WTC11 (cell line): ENCODE data around the gene RASL11A. TPM values are rescaled to one million over a fixed set of nuclear protein-coding genes. Genes with fewer than 3 reads are reported as not detected.

Experiments used
- ATAC-seq: fragments of 200-7000 bp; cut with Tn5 transposase; 2 replicates; pipeline ENCODE4 v1.10.0; 2021; ENCODE audit warnings: mild to moderate bottlenecking, moderate library complexity
- CTCF ChIA-PET: fragments of 300-600 bp; sonication (Branson Sonifier 250); formaldehyde crosslinking; loops from one replicate; lab custom pipeline; 2021; ENCODE audit warnings: antibody characterized with exemption; lab: Charles Lee
- POLR2A ChIA-PET: fragments of 350-600 bp; sonication (Branson Sonifier 250); formaldehyde crosslinking; loops from one replicate; lab custom pipeline; 2021; ENCODE audit warnings: antibody characterized with exemption; lab: Charles Lee
- DNase-seq: peaks from one replicate; pipeline ENCODE4 v3.0.0; 2021; ENCODE audit warnings: low spot score
- H3K27ac Mint-ChIP-seq: 2 replicates; pipeline ENCODE4 v1.8.0; 2021; ENCODE audit warnings: mixed read lengths
- H3K27me3 Mint-ChIP-seq: 2 replicates; pipeline ENCODE4 v1.8.0; 2021; ENCODE audit warnings: low read depth, mild to moderate bottlenecking, moderate library complexity, mixed read lengths
- H3K36me3 Mint-ChIP-seq: 2 replicates; pipeline ENCODE4 v1.8.0; 2021; ENCODE audit warnings: mixed read lengths
- H3K4me1 Mint-ChIP-seq: 2 replicates; pipeline ENCODE4 v1.8.0; 2022; ENCODE audit warnings: mixed read lengths
- H3K4me3 Mint-ChIP-seq: 2 replicates; pipeline ENCODE4 v1.8.0; 2021; ENCODE audit warnings: mild to moderate bottlenecking, moderate library complexity, mixed read lengths
- H3K9me3 Mint-ChIP-seq: 2 replicates; pipeline ENCODE4 v1.8.0; 2021; ENCODE audit warnings: mixed read lengths
- AR ChIP-seq: fragments of 250-450 bp; sonication (Bioruptor Pico); IDR thresholded peaks from 2 replicates; pipeline ENCODE4 v1.9.0; 2021; ENCODE audit warnings: mild to moderate bottlenecking
- CBFB ChIP-seq: sonication (generic); formaldehyde crosslinking; IDR thresholded peaks from 2 replicates; pipeline ENCODE4 v1.8.1; 2022; ENCODE audit warnings: mild to moderate bottlenecking, low read depth, missing genetic modification reagents
- CREM ChIP-seq: sonication (generic); formaldehyde crosslinking; IDR thresholded peaks from 2 replicates; pipeline ENCODE4 v1.8.1; 2022; ENCODE audit warnings: mild to moderate bottlenecking, missing genetic modification reagents, moderate library complexity
- E2F5 ChIP-seq: sonication (generic); formaldehyde crosslinking; IDR thresholded peaks from 2 replicates; pipeline ENCODE4 v1.8.1; 2022; ENCODE audit warnings: mild to moderate bottlenecking, moderate library complexity, missing genetic modification reagents
- ERG ChIP-seq: fragments of 250-450 bp; sonication (Bioruptor Pico); IDR thresholded peaks from 2 replicates; pipeline ENCODE4 v1.8.0; 2021; ENCODE audit warnings: mild to moderate bottlenecking
- FOXP4 ChIP-seq: sonication (generic); formaldehyde crosslinking; IDR thresholded peaks from 2 replicates; pipeline ENCODE4 v1.8.0; 2022; ENCODE audit warnings: mild to moderate bottlenecking, missing genetic modification reagents
- HMGA2 ChIP-seq: fragments of 250-450 bp; sonication (Bioruptor Pico); IDR thresholded peaks from 2 replicates; pipeline ENCODE4 v1.4.0; 2021; ENCODE audit warnings: mild to moderate bottlenecking, moderate library complexity
- HMGXB4 ChIP-seq: sonication (generic); formaldehyde crosslinking; IDR thresholded peaks from 2 replicates; pipeline ENCODE4 v1.8.1; 2023; ENCODE audit warnings: mild to moderate bottlenecking, moderate library complexity, missing genetic modification reagents
- IRF1 ChIP-seq: sonication (generic); formaldehyde crosslinking; IDR thresholded peaks from 2 replicates; pipeline ENCODE4 v1.8.0; 2023; ENCODE audit warnings: missing genetic modification reagents
- IRF2 ChIP-seq: sonication (generic); formaldehyde crosslinking; IDR thresholded peaks from 2 replicates; pipeline ENCODE4 v1.8.0; 2022; ENCODE audit warnings: low read depth, missing genetic modification reagents, borderline replicate concordance
- KAT7 ChIP-seq: sonication (generic); formaldehyde crosslinking; IDR thresholded peaks from 2 replicates; pipeline ENCODE4 v1.8.1; 2023; ENCODE audit warnings: missing genetic modification reagents, mild to moderate bottlenecking, borderline replicate concordance
- NFE2L1 ChIP-seq: sonication (generic); formaldehyde crosslinking; IDR thresholded peaks from 2 replicates; pipeline ENCODE4 v1.8.1; 2023; ENCODE audit warnings: missing genetic modification reagents
- NFYB ChIP-seq: sonication (generic); formaldehyde crosslinking; conservative IDR thresholded peaks from 2 replicates; pipeline ENCODE4 v1.8.0; 2022; ENCODE audit warnings: low read depth, missing genetic modification reagents
- NR2C2 ChIP-seq: sonication (generic); formaldehyde crosslinking; IDR thresholded peaks from 2 replicates; pipeline ENCODE4 v1.8.0; 2022; ENCODE audit warnings: mild to moderate bottlenecking, missing genetic modification reagents
- PRDM15 ChIP-seq: sonication (generic); formaldehyde crosslinking; IDR thresholded peaks from 2 replicates; pipeline ENCODE4 v1.8.0; 2022; ENCODE audit warnings: missing genetic modification reagents
- PREB ChIP-seq: sonication (generic); formaldehyde crosslinking; IDR thresholded peaks from 2 replicates; pipeline ENCODE4 v1.8.1; 2022; ENCODE audit warnings: mild to moderate bottlenecking, missing genetic modification reagents, moderate library complexity, borderline replicate concordance
- RORB ChIP-seq: fragments of 250-450 bp; sonication (Bioruptor Pico); IDR thresholded peaks from 2 replicates; pipeline ENCODE4 v1.9.0; 2021; ENCODE audit warnings: mild to moderate bottlenecking
- SMAD3 ChIP-seq: sonication (generic); formaldehyde crosslinking; IDR thresholded peaks from 2 replicates; pipeline ENCODE4 v1.8.0; 2022; ENCODE audit warnings: missing genetic modification reagents, mild to moderate bottlenecking, borderline replicate concordance
- SMAD4 ChIP-seq: sonication (generic); formaldehyde crosslinking; IDR thresholded peaks from 2 replicates; pipeline ENCODE4 v1.8.0; 2022; ENCODE audit warnings: mild to moderate bottlenecking, missing genetic modification reagents
- ZNF671 ChIP-seq: fragments of 250-450 bp; sonication (Bioruptor Pico); IDR thresholded peaks from 2 replicates; pipeline ENCODE4 v1.8.0; 2021; ENCODE audit warnings: mild to moderate bottlenecking
- total RNA-seq: library from RNA; stranded (reverse); gene quantifications from 3 replicates; pipeline ENCODE4 v1.2.3, GENCODE V29; 2021

RASL11A gene
- total RNA-seq, 1 experiment from 2014 or later, result 3.5 TPM

- ChIA-PET CTCF (interaction anchor here (0.8 kb wide), 1 partner anchor 346 kb away, joined by 3 read pairs; no protein-coding TSS in a partner anchor), POLR2A (no interaction called here)
- TF ChIP-seq FOXP4 (CRISPR knock-in tag) (no peak), PRDM15 (CRISPR knock-in tag) (no peak), SMAD3 (no peak), CREM (CRISPR knock-in tag) (no peak), NFYB (CRISPR knock-in tag) (no peak), IRF2 (CRISPR knock-in tag) (no peak), ERG (CRISPR knock-in tag) (no peak), HMGA2 (CRISPR knock-in tag) (no peak), IRF1 (CRISPR knock-in tag) (no peak), KAT7 (CRISPR knock-in tag) (no peak), RORB (CRISPR knock-in tag) (no peak)
- TF ChIP-seq, all 79 proteins: peak for 0
- Mint-ChIP-seq H3K4me3 (no peak overlapping the region), H3K4me1 (peaks cover 3% of the 10 kb centered on the region), H3K36me3 (no peaks in the 10 kb centered on the region), H3K27ac (no peak overlapping the region), H3K9me3 (0 out of 2 replicates have a peak, but pooled peaks cover 3% of the 10 kb centered on the region), H3K27me3 (no peaks in the 10 kb centered on the region)
- no peak for ATAC-seq
- DNase-seq, result no peak
These were observed 22.6 kb downstream of the RASL11A start for GRCh38 chr13:27293076-27293691.

- ATAC-seq (no peak), DNase-seq (no peak)
- Mint-ChIP-seq H3K4me1 (peaks cover 3% of the 10 kb centered on the region), H3K36me3 (no peaks in the 10 kb centered on the region), H3K27ac (no peak overlapping the region), H3K27me3 (no peaks in the 10 kb centered on the region), H3K4me3 (no peak overlapping the region), H3K9me3 (0 out of 2 replicates have a peak, but pooled peaks cover 3% of the 10 kb centered on the region)
- ChIA-PET CTCF (no interaction called here), POLR2A (no interaction called here)
- no peak for TF ChIP-seq E2F5 (CRISPR knock-in tag)
- no peak for TF ChIP-seq NFE2L1 (CRISPR knock-in tag)
- TF ChIP-seq ZNF671 (CRISPR knock-in tag), result no peak
- TF ChIP-seq AR (CRISPR knock-in tag), result no peak
- no peak for TF ChIP-seq PREB (CRISPR knock-in tag)
- no peak for TF ChIP-seq SMAD4 (CRISPR knock-in tag)
- TF ChIP-seq HMGXB4 (CRISPR knock-in tag), result no peak
- no peak for TF ChIP-seq CBFB
- TF ChIP-seq NR2C2, result no peak
These were observed 23.4 kb downstream of the RASL11A start for GRCh38 chr13:27293873-27294515.
